Neural progenitor cell (in vitro differentiated cells): ENCODE data around the gene CHMP6. TPM values are rescaled to one million over a fixed set of nuclear protein-coding genes. Genes with fewer than 3 reads are reported as not detected.
A peak's percentile ranks its signal among the peaks of the same experiment; 100 is the strongest.

Source experiments
- DNase-seq: peaks from one replicate; pipeline ENCODE4 v3.0.0-alpha.2; 2016; ENCODE audit warnings: low spot score
- H2AFZ ChIP-seq: fragments of 200-600 bp; sonication (generic); replicated peaks from 2 replicates; pipeline ENCODE4 v1.6.1; 2016; ENCODE audit warnings: antibody characterized with exemption
- H3F3A ChIP-seq: fragments of 200-600 bp; sonication (generic); 2 replicates; pipeline ENCODE4 v1.6.1; 2016; ENCODE audit warnings: antibody characterized with exemption, low read depth
- H3K27ac ChIP-seq: fragments of 200-600 bp; sonication (generic); 2 replicates; pipeline ENCODE4 v1.5.1; 2016; ENCODE audit warnings: mild to moderate bottlenecking
- H3K27me3 ChIP-seq: fragments of 200-600 bp; sonication (generic); 2 replicates; pipeline ENCODE4 v1.6.1; 2016; ENCODE audit warnings: mild to moderate bottlenecking, moderate library complexity
- H3K36me3 ChIP-seq: fragments of 200-600 bp; sonication (generic); 2 replicates; pipeline ENCODE4 v1.5.1; 2016
- H3K4me1 ChIP-seq: fragments of 200-600 bp; sonication (generic); 2 replicates; pipeline ENCODE4 v1.6.1; 2016; ENCODE audit warnings: mixed run types
- H3K4me2 ChIP-seq: fragments of 200-600 bp; sonication (generic); 2 replicates; pipeline ENCODE4 v1.6.1; 2016
- H3K4me3 ChIP-seq: fragments of 200-600 bp; sonication (generic); 2 replicates; pipeline ENCODE4 v1.5.1; 2016
- H3K79me2 ChIP-seq: fragments of 200-600 bp; sonication (generic); 2 replicates; pipeline ENCODE4 v1.6.1; 2016; ENCODE audit warnings: low read depth
- H3K9ac ChIP-seq: fragments of 200-600 bp; sonication (generic); 2 replicates; pipeline ENCODE4 v1.6.1; 2016
- H3K9me3 ChIP-seq: fragments of 200-600 bp; sonication (generic); 2 replicates; pipeline ENCODE4 v1.5.1; 2016; ENCODE audit warnings: low read depth
- H4K20me1 ChIP-seq: fragments of 200-600 bp; sonication (generic); 2 replicates; pipeline ENCODE4 v1.6.1; 2016; ENCODE audit warnings: low read depth
- H3K27ac Mint-ChIP-seq: 3 replicates; pipeline ENCODE4 v1.8.0; 2021; ENCODE audit warnings: mixed read lengths
- H3K27me3 Mint-ChIP-seq: 2 replicates; pipeline ENCODE4 v1.8.0; 2022; ENCODE audit warnings: low read depth, mild to moderate bottlenecking, inconsistent platforms, moderate library complexity, mixed read lengths; ENCODE audit not compliant: insufficient read depth
- H3K36me3 Mint-ChIP-seq: 3 replicates; pipeline ENCODE4 v1.8.0; 2021; ENCODE audit warnings: mixed read lengths
- H3K4me1 Mint-ChIP-seq: 3 replicates; pipeline ENCODE4 v1.8.0; 2021; ENCODE audit warnings: mixed read lengths
- H3K4me3 Mint-ChIP-seq: 3 replicates; pipeline ENCODE4 v1.8.0; 2021; ENCODE audit warnings: mild to moderate bottlenecking, moderate library complexity, mixed read lengths
- H3K9me3 Mint-ChIP-seq: 3 replicates; pipeline ENCODE4 v1.8.0; 2020; ENCODE audit warnings: mixed read lengths
- EZH2 ChIP-seq: fragments of 200-600 bp; sonication (generic); IDR thresholded peaks from 2 replicates; pipeline ENCODE4 v1.6.1; 2017; ENCODE audit warnings: antibody characterized with exemption, mild to moderate bottlenecking, moderate library complexity
- EZH2phosphoT487 ChIP-seq: fragments of 200-600 bp; sonication (generic); IDR thresholded peaks from 2 replicates; pipeline ENCODE4 v1.6.1; 2017; ENCODE audit warnings: antibody characterized with exemption
- total RNA-seq: library from RNA; depleted of rRNA; stranded (reverse); fragments of >200 nt; gene quantifications from 2 replicates; pipeline ENCODE4 v1.2.3, GENCODE V29; 2015; ENCODE audit warnings: low replicate concordance
- TF ChIP-seq, protein P1 (sequence below): fragments of 200-600 bp; sonication (generic); IDR thresholded peaks from 2 replicates; pipeline ENCODE4 v1.5.1; 2017; ENCODE audit warnings: antibody characterized with exemption, mild to moderate bottlenecking

CHMP6 gene
- total RNA-seq, 1 donor from 2014 or later, result 11.5 TPM

DNA sequence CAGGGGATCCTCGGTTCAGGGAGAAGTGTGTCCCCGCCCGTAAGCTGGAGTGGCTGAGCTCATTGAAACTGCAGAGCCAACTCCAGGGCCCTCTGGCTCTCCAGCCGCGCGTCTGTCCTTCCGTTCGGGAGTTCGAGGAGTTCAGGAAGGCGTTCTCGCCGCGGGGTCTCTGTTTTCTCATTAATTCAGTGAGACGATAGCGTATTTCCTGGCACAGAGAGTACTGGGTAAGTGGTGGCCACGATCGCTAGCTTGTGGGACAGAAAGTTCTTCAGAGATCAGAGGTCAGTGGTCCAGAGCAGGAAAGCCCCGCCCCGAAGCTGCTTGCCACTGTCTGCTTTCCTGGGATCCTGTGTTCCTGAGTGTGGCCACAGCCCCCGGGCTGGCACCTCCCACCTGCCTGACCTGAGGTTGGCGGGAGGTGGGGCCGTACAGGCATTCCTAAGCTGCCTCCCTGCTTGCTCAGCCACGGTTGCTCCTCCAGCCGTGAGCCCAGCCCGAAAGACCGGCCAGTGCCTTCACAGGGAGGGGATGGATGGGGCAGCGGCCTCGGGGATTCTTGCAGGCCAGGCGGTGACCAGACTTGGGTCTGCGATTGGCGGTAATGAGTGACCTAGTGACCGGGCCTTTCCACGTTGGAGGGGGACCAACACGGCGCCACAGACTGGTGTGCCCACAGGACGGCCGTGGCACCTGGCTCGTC, 52.2 kb downstream of the CHMP6 start:
- H3K9me3 ChIP-seq, result no peaks in the 10 kb centered on the region
- H3K79me2 ChIP-seq, result peaks cover 63% of the 10 kb centered on the region
- Mint-ChIP-seq H3K9me3 (no peaks in the 10 kb centered on the region), H3K36me3 (peaks cover 6% of the 10 kb centered on the region), H3K4me3 (no peak overlapping the region), H3K27ac (peak overlapping the region; percentile 86), H3K4me1 (peaks cover 56% of the 10 kb centered on the region), H3K27me3 (peaks cover 8% of the 10 kb centered on the region)
- peaks cover 20% of the 10 kb centered on the region for H3K4me1 ChIP-seq
- H3K27me3 ChIP-seq, result no peaks in the 10 kb centered on the region
- no peak overlapping the region for H3K4me2 ChIP-seq
- H3K36me3 ChIP-seq, result no peaks in the 10 kb centered on the region
- peak; percentile 61 for DNase-seq
- TF ChIP-seq, protein P1, sequence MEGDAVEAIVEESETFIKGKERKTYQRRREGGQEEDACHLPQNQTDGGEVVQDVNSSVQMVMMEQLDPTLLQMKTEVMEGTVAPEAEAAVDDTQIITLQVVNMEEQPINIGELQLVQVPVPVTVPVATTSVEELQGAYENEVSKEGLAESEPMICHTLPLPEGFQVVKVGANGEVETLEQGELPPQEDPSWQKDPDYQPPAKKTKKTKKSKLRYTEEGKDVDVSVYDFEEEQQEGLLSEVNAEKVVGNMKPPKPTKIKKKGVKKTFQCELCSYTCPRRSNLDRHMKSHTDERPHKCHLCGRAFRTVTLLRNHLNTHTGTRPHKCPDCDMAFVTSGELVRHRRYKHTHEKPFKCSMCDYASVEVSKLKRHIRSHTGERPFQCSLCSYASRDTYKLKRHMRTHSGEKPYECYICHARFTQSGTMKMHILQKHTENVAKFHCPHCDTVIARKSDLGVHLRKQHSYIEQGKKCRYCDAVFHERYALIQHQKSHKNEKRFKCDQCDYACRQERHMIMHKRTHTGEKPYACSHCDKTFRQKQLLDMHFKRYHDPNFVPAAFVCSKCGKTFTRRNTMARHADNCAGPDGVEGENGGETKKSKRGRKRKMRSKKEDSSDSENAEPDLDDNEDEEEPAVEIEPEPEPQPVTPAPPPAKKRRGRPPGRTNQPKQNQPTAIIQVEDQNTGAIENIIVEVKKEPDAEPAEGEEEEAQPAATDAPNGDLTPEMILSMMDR, result no peak
- TF ChIP-seq EZH2phosphoT487 (no peak), EZH2 (no peak)
- peak overlapping the region; percentile 53 for H3K27ac ChIP-seq
- H3K9ac ChIP-seq, result no peak overlapping the region
- no peaks in the 10 kb centered on the region for H3F3A ChIP-seq
- no peak overlapping the region for H2AFZ ChIP-seq
- H4K20me1 ChIP-seq, result peaks cover 61% of the 10 kb centered on the region
- no peak overlapping the region for H3K4me3 ChIP-seq

DNA sequence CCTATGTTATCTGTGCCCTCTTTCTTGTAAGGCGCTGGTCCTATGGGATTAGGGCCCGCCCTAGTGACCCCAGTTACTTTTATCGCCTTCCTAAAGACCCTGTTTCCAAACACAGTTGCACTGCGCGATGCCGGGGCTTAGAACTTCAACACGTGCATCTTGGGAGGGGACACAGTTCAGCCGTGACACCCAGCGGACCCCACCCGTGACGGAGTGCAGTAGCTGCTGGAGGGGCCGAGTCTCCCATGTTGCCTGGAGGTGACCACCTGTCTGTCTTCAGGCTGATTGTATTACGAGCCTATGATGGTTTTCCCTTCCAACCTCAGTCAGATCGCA, 52.8 kb downstream of the CHMP6 start:
- Histone ChIP-seq H3F3A (no peaks in the 10 kb centered on the region), H3K4me1 (peaks cover 25% of the 10 kb centered on the region), H3K79me2 (peaks cover 58% of the 10 kb centered on the region), H3K36me3 (no peaks in the 10 kb centered on the region), H4K20me1 (peaks cover 58% of the 10 kb centered on the region), H3K4me3 (no peak overlapping the region), H3K9me3 (no peaks in the 10 kb centered on the region), H3K27me3 (no peaks in the 10 kb centered on the region), H3K4me2 (no peak overlapping the region), H3K27ac (no peak overlapping the region), H3K9ac (no peak overlapping the region), H2AFZ (no peak overlapping the region)
- DNase-seq, result no peak
- TF ChIP-seq EZH2 (no peak), EZH2phosphoT487 (no peak)
- TF ChIP-seq, protein P1, result no peak
- peaks cover 55% of the 10 kb centered on the region for H3K4me1 Mint-ChIP-seq
- H3K4me3 Mint-ChIP-seq, result peak overlapping the region; percentile 69
- H3K9me3 Mint-ChIP-seq, result no peaks in the 10 kb centered on the region
- peaks cover 8% of the 10 kb centered on the region for H3K27me3 Mint-ChIP-seq
- H3K36me3 Mint-ChIP-seq, result peaks cover 5% of the 10 kb centered on the region
- peak overlapping the region; percentile 86 for H3K27ac Mint-ChIP-seq

DNA sequence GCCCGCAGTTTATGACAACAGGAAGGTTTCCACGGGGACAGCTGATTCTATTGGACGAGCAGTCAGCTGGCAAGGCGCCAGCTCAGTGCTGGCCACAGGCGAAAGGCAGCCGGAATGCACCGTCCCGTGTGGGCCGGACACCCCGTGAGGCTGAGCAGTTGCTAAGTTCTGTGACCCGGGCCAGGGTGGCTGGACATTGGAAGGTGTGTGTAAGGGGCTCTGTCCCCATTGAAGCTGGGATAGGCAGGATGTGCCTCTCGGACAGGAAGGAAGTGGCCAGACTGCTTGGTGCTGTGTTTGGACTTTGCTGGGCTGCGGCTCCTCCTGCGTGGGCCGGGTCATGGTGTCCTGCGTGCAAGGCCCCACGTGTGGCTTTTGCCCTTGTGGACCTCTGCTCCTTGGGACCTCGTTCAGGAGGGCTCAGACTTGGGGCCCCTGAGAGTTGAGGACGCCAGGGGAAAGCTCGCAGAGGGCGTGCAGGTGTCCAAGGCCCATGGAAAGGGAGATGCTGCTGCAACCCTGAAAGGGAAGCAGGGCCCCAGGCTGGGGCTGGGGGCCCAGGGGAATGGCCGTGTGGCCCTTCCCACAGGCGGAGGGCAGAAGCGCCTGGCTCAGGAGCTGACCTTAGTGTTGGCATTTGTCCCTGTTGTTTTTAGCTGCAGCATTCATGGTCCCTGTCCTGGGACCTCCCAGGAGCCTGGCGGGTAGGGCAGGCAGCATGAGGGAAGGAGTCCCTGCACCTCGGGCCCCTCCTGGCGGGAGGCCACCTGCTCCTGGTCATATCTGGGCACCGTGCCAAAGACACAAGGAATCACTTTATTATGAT, 53.3 kb downstream of the CHMP6 start:
- H3K27ac Mint-ChIP-seq, result peak overlapping the region; percentile 86
- Histone ChIP-seq H3K9me3 (no peaks in the 10 kb centered on the region), H3K36me3 (no peaks in the 10 kb centered on the region), H3K9ac (no peak overlapping the region), H3K4me1 (peaks cover 27% of the 10 kb centered on the region), H3F3A (no peaks in the 10 kb centered on the region), H3K79me2 (peaks cover 54% of the 10 kb centered on the region), H4K20me1 (peaks cover 54% of the 10 kb centered on the region), H3K4me2 (no peak overlapping the region), H3K4me3 (no peak overlapping the region), H3K27ac (no peak overlapping the region), H2AFZ (no peak overlapping the region), H3K27me3 (no peaks in the 10 kb centered on the region)
- H3K4me3 Mint-ChIP-seq, result peak overlapping the region; percentile 69
- H3K27me3 Mint-ChIP-seq, result peaks cover 8% of the 10 kb centered on the region
- no peak for DNase-seq
- no peaks in the 10 kb centered on the region for H3K9me3 Mint-ChIP-seq
- H3K36me3 Mint-ChIP-seq, result peaks cover 5% of the 10 kb centered on the region
- TF ChIP-seq, protein P1, result no peak
- TF ChIP-seq EZH2phosphoT487, result no peak
- TF ChIP-seq EZH2, result no peak
- H3K4me1 Mint-ChIP-seq, result peaks cover 52% of the 10 kb centered on the region
